ENCODE measurements around the gene GLP2R. TPM values are rescaled to one million over a fixed set of nuclear protein-coding genes. Genes with fewer than 3 reads are reported as not detected.
A peak's percentile ranks its signal among the peaks of the same experiment; 100 is the strongest.

Gene GLP2R
- total RNA-seq, 3 donors from 2014 or later, result 5.8 to 28.2 (median 7.4) TPM

DNA sequence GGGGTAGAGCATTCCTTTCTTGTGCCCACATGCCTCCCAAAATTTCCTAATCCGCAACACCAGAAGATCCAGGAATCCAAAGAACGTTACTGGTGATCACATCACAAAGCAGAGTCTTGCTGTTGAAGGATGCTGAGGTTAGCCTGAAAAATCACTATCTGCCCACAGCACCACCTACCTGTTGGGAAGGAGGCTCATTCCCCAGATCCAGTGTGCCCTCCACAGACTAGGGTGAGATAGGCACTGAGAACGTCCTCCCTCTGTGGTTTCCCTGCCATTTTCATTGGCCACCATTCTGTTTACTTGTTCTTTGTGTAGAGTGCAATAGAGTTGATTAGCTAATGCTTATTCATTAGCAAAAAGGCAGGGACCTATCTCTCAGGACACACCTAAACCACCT, 49.0 kb downstream of the GLP2R start:
- Histone ChIP-seq H3K36me3 (ENCODE audit: low read depth) (no peaks in the 10 kb centered on the region), H3K4me3 (no peak overlapping the region), H3K4me1 (ENCODE audit: low read depth) (no peaks in the 10 kb centered on the region), H3K9me3 (no peaks in the 10 kb centered on the region)
- DNase-seq (no peak), ATAC-seq (no peak)
- intact Hi-C loops (cut with DNase I, micrococcal nuclease), result no loop called here
- TF ChIP-seq, protein P1, sequence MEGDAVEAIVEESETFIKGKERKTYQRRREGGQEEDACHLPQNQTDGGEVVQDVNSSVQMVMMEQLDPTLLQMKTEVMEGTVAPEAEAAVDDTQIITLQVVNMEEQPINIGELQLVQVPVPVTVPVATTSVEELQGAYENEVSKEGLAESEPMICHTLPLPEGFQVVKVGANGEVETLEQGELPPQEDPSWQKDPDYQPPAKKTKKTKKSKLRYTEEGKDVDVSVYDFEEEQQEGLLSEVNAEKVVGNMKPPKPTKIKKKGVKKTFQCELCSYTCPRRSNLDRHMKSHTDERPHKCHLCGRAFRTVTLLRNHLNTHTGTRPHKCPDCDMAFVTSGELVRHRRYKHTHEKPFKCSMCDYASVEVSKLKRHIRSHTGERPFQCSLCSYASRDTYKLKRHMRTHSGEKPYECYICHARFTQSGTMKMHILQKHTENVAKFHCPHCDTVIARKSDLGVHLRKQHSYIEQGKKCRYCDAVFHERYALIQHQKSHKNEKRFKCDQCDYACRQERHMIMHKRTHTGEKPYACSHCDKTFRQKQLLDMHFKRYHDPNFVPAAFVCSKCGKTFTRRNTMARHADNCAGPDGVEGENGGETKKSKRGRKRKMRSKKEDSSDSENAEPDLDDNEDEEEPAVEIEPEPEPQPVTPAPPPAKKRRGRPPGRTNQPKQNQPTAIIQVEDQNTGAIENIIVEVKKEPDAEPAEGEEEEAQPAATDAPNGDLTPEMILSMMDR (IDR thresholded peaks at IDR 0.05), result no peak

DNA sequence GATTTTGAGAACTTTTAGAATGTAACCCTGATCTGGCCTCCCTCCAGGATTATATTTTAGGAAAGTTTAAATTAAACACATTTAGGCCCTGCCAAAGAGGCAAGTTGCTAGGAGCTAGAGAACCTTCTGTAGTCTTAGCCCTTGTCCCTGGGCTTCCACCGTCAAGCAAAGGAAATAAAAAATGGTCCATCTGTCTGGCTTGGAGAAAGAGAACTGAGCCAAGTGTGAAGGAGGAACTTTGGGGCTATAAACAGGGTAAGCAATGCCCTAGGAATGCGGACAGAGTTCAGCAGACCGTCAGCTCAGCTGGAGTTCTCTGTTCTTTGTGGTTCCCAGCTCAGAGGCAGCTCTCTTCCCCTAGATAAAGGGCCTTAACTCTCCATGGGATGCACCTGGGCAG, 49.7 kb downstream of the GLP2R start:
- TF ChIP-seq, protein P1 (IDR thresholded peaks at IDR 0.05), result no peak
- no peak overlapping the region for H3K4me3 ChIP-seq
- intact Hi-C loops (cut with DNase I, micrococcal nuclease), result no loop called here
- peak in 1 of 3 donors; percentile 17 for DNase-seq
- H3K9me3 ChIP-seq, result no peaks in the 10 kb centered on the region
- ATAC-seq, result peak; percentile 54
- no peaks in the 10 kb centered on the region for H3K4me1 ChIP-seq (ENCODE audit: low read depth)
- no peaks in the 10 kb centered on the region for H3K36me3 ChIP-seq (ENCODE audit: low read depth)

DNA sequence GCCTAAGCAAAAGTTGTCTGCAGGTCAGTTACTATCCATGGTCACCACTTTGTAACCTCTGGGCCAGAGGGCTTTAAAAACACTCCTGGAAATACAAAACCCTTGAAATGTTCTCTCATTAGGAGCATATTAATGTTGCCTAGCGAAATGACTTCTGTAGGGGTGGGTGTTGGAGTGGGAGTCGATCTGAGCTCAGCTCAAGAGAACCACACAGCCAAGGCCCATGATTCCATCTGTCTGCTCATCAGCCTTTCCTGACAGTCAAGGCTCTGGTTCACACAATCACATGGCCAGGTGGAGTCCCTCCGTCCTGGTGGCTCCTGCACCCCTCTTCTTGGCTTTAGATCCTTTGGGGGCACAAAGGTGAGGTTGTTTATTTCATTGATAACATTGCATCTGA, 52.6 kb downstream of the GLP2R start:
- no peak overlapping the region for H3K4me3 ChIP-seq
- TF ChIP-seq, protein P1 (IDR thresholded peaks at IDR 0.05), result no peak
- peaks cover 7% of the 10 kb centered on the region for H3K9me3 ChIP-seq
- intact Hi-C loops (cut with DNase I, micrococcal nuclease), result no loop called here
- H3K36me3 ChIP-seq (ENCODE audit: low read depth), result no peaks in the 10 kb centered on the region
- ATAC-seq (no peak), DNase-seq (no peak)
- no peaks in the 10 kb centered on the region for H3K4me1 ChIP-seq (ENCODE audit: low read depth)

DNA sequence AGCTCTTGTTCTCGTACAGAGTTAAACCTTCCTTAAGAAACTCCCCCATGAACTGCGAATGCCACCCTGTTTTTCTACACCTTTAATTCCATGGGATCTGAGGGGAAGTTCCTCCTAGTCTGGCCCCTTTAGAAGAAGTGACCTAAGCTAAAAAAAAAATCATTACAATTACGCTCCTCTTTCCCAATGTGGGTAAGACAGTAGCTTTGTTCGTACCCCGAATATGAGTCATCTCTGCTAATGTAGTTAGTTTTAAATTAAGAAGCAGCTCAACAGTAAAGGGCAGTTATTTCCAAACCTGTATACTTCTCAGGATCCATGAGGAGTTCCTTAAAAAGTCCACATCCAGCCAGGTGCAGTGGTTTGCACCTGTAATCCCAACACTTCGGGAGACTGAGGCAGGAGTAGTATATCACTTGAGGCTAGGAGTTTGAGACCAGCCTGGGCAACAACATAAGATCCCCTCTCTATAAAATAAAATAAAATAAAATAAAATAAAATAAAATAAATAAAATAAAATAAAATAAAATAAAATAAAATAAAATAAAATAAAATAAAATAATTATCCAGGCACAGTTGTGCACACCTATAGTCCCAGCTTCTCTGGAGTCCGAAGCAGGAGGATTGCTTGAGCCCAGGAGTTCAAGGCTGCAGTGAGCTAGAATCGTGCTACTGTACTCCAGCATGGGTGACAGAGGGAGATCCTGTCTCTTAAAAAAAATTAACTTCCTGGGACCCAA, 53.2 kb downstream of the GLP2R start:
- H3K9me3 ChIP-seq, result peaks cover 13% of the 10 kb centered on the region
- TF ChIP-seq, protein P1 (IDR thresholded peaks at IDR 0.05), result no peak
- intact Hi-C loops (cut with DNase I, micrococcal nuclease), result no loop called here
- no peak overlapping the region for H3K4me3 ChIP-seq
- no peaks in the 10 kb centered on the region for H3K4me1 ChIP-seq (ENCODE audit: low read depth)
- H3K36me3 ChIP-seq (ENCODE audit: low read depth), result no peaks in the 10 kb centered on the region
- DNase-seq (no peak), ATAC-seq (no peak)

DNA sequence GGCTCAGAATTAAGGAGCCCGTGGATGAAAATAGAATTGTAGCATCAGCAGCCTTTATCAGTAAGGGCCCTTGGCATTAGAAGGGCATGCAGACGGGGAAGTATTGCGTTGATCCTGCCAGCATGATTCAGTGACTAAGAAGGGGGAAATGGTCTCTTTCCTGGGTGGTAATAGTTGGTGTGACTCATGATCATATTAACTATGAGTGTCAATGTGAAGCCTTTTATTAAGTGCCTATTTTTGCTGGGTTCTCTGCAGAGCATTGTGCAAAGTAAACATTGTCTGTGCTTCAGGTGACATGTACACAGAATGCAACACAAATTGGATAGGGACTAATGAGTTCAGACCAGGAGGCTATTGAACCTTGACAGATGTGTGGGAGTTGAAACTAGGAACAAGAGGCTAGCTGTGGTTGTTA, 54.9 kb downstream of the GLP2R start:
- TF ChIP-seq, protein P1 (IDR thresholded peaks at IDR 0.05), result no peak
- intact Hi-C loops (cut with DNase I, micrococcal nuclease), result no loop called here
- no peak for ATAC-seq

More for the DNA sequence above, 54.9 kb downstream of the GLP2R start:
- DNase-seq, result no peak
- Histone ChIP-seq H3K4me3 (no peak overlapping the region), H3K4me1 (ENCODE audit: low read depth) (no peaks in the 10 kb centered on the region), H3K9me3 (peaks cover 16% of the 10 kb centered on the region), H3K36me3 (ENCODE audit: low read depth) (no peaks in the 10 kb centered on the region)

Measured in mucosa of descending colon (tissue), 3 donors.